HG02571 (cell line): Measurements from ENCODE around the gene CHRNG.

ENCODE experiments used
- ATAC-seq: cut with Tn5 transposase; IDR thresholded peaks from one replicate; pipeline ENCODE4 v1.9.1; 2021; ENCODE audit warnings: mild to moderate bottlenecking, moderate library complexity; ENCODE audit not compliant: unreplicated experiment

CHRNG gene

GRCh38 chr2:232505856-232506255 lies 33.6 kb upstream of the CHRNG start:
- ATAC-seq = no peak

- no peak for ATAC-seq
Measured at GRCh38 chr2:232506709-232507108, 32.8 kb upstream of the CHRNG start.

GRCh38 chr2:232508251-232508650 lies 31.2 kb upstream of the CHRNG start:
- no peak for ATAC-seq

GRCh38 chr2:232511336-232511890 lies 28.1 kb upstream of the CHRNG start:
- no peak for ATAC-seq

GRCh38 chr2:232512602-232513001 lies 26.9 kb upstream of the CHRNG start:
- ATAC-seq = no peak

- no peak for ATAC-seq
Measured at GRCh38 chr2:232513353-232513752, 26.1 kb upstream of the CHRNG start.

GRCh38 chr2:232515639-232516038 lies 23.9 kb upstream of the CHRNG start:
- no peak for ATAC-seq

GRCh38 chr2:232516551-232516950 lies 22.9 kb upstream of the CHRNG start:
- ATAC-seq = no peak

GRCh38 chr2:232518844-232519243 lies 20.6 kb upstream of the CHRNG start:
- no peak for ATAC-seq

- ATAC-seq = no peak
Measured at GRCh38 chr2:232519581-232520438, 19.7 kb upstream of the CHRNG start, which contains the start of gene PRSS56. TSS of gene PRSS56 (plus strand) at chr2:232520388. CDS start at chr2:232520599, 211 bp downstream.

- no peak for ATAC-seq
Measured at GRCh38 chr2:232520489-232520888, 19.0 kb upstream of the CHRNG start.

- ATAC-seq = no peak
Measured at GRCh38 chr2:232521098-232521497, 18.4 kb upstream of the CHRNG start.

- no peak for ATAC-seq
Measured at GRCh38 chr2:232521959-232522622, 17.4 kb upstream of the CHRNG start.

- no peak for ATAC-seq
Measured at GRCh38 chr2:232522623-232523401, 16.7 kb upstream of the CHRNG start.

- no peak for ATAC-seq
Measured at GRCh38 chr2:232523402-232523681, 16.1 kb upstream of the CHRNG start.

- no peak for ATAC-seq
Measured at GRCh38 chr2:232523682-232524597, 15.6 kb upstream of the CHRNG start.

GRCh38 chr2:232524771-232525170 lies 14.7 kb upstream of the CHRNG start:
- no peak for ATAC-seq

- no peak for ATAC-seq
Measured at GRCh38 chr2:232525199-232525598, 14.3 kb upstream of the CHRNG start.

- no peak for ATAC-seq
Measured at GRCh38 chr2:232525791-232526371, 13.6 kb upstream of the CHRNG start, which contains the start of gene CHRND. TSS of gene CHRND (plus strand) at chr2:232526160. CDS start at chr2:232526216, 56 bp downstream.
